C4-2B (cell line): Measurements from ENCODE around the gene NME2.

ENCODE experiments used
- ZFX ChIP-seq: fragments of 450-650 bp; IDR thresholded peaks from 2 replicates; pipeline ENCODE4 v1.6.1; 2017
- TF ChIP-seq, protein P1 (sequence below): fragments of 450-650 bp; conservative IDR thresholded peaks from 2 replicates; pipeline ENCODE4 v1.5.1; 2017; ENCODE audit warnings: mild to moderate bottlenecking

DNA sequence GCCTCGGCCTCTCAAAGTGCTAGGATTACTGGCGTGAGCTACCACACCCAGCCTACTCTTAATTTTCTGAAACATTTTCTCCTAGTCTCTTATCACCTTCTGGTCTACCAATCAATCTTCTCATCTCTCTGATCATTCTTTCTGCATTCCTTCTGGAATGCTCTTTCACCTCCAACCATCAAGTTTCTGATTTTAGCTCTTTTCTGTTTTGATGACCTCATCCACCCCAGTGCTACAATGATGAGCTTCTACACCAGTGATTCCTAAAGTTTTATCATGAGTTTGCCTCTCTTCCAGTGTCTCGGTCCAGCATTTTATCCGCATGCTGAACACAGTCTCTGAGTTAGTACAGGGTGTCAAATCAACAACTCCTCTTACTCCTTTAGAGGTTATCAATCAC is 31.5 kb downstream of the NME2 start:
- TF ChIP-seq, protein P1, sequence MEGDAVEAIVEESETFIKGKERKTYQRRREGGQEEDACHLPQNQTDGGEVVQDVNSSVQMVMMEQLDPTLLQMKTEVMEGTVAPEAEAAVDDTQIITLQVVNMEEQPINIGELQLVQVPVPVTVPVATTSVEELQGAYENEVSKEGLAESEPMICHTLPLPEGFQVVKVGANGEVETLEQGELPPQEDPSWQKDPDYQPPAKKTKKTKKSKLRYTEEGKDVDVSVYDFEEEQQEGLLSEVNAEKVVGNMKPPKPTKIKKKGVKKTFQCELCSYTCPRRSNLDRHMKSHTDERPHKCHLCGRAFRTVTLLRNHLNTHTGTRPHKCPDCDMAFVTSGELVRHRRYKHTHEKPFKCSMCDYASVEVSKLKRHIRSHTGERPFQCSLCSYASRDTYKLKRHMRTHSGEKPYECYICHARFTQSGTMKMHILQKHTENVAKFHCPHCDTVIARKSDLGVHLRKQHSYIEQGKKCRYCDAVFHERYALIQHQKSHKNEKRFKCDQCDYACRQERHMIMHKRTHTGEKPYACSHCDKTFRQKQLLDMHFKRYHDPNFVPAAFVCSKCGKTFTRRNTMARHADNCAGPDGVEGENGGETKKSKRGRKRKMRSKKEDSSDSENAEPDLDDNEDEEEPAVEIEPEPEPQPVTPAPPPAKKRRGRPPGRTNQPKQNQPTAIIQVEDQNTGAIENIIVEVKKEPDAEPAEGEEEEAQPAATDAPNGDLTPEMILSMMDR = no peak
- no peak for TF ChIP-seq ZFX
